ENCODE data around the gene SOX6.

The SOX6 gene

GRCh38 chr11:15985127-15985859, 371.1 kb downstream of the SOX6 start:
- no peak for DNase-seq

DNA sequence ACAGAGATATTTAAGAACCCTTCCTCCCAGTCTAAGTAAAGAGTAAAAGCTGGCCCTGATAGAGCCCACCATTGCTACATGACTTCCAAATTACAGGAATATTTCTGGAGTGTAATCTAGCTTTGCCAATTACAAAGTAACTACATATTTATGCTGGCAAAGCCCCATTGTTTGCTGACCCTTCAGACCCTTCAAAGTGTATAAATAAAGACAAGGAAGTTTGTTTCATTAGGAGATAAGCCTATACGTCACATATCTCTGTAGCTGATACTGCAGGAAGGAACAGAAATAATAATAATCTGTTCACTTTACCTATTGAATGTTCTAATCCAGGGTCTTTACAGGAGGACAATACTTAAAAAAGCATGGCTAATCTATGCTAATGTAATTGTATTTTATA, 375.1 kb downstream of the SOX6 start:
- DNase-seq: no peak

DNA sequence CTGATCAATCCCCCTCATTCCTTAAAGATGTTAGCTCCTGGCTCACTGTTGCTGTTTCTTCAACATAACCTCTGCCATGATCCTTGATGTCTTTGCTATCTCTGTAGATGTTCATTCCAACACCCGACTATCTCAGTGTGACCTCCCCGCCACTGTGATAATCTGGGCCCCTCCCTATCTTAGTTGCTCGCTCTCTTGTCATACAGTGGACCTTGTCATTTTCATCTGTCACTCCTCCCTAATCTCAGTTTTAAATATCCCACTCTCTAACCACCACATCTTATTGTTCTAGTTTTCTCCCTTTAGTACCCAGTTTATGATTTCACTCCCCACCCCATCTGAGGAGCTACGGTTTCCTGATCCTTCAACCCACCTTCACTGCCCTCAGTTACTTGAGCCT, 379.2 kb downstream of the SOX6 start:
- DNase-seq: no peak

GRCh38 chr11:15976433-15977045, 379.8 kb downstream of the SOX6 start:
- DNase-seq: no peak

- DNase-seq: no peak
Measured at GRCh38 chr11:15975742-15976141, 380.6 kb downstream of the SOX6 start.

DNA sequence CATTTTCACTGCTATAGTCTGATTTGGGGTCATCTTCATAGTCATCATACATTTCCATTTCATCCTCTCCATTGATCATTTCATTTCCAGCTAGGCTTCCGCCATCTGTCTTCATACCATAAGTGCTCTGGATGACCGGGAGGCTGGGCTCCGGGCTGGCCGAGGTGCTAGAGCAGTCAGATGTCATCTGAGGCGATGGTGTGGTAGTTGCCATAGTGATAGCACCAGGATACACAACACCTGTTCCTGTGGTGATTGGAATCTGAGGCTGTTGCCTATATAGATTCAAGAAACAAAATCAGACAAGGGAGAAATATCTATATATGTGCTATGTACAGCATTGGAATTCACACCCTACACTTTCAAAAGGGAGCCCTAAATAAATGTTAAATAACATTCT, 383.5 kb downstream of the SOX6 start:
- no peak for DNase-seq

GRCh38 chr11:15971215-15971546, 385.2 kb downstream of the SOX6 start:
- DNase-seq: no peak

- no peak for DNase-seq
Measured at GRCh38 chr11:15970506-15971214, 385.7 kb downstream of the SOX6 start.

GRCh38 chr11:15969701-15970329, 386.5 kb downstream of the SOX6 start:
- DNase-seq: no peak

GRCh38 chr11:15969281-15969680, 387.1 kb downstream of the SOX6 start:
- peak; percentile 71 for DNase-seq

DNA sequence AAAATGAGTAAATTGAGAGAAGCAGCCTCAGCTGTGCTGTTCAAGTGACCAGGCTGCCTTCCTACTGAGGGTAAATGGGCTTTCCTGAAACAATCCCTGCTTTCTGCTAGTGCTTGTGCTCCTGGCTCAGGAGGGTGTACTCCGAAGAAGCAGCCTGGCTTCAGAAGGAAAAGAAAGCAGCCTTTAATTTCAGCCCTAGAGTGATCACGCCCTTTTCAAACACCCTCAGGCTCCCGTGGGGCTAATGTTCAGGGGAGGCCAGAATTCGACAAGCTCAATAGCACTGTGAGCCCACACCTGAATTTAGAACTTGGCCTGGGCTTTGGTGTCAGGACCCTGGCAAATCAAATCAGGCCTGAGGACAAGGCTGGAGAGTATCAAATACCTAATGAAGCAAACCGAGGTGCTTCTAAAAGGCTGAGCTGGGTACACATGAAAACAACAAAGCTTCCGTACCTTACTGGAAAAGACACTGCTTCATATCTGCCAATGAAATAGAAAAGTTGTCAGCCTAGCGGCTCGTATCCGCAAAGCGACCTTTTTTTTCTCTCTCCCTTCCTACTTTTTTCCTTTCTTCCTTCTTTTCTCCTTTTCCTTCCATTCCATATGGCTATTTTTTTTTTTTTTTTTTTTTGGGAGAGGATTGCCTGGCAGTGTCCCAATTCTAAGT, 387.8 kb downstream of the SOX6 start:
- DNase-seq: no peak

DNA sequence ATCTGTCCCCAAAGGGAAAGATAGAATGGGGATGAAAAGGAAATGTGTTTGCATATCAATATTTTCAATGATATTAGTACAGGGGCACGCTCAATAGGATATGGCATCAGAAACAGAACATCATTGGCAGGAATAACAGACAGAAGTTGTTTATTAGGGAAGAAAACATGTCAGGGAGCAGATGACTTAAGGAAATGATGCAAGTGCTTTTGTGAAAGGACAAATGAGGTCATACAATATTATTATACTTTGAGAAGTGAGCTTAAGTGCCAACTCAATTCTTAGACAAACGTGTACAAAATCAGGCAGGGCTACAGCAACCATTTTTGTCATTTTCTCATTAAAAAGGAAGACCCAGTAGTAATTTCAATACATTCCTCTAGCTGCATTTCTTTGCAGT, 388.4 kb downstream of the SOX6 start:
- no peak for DNase-seq

DNA sequence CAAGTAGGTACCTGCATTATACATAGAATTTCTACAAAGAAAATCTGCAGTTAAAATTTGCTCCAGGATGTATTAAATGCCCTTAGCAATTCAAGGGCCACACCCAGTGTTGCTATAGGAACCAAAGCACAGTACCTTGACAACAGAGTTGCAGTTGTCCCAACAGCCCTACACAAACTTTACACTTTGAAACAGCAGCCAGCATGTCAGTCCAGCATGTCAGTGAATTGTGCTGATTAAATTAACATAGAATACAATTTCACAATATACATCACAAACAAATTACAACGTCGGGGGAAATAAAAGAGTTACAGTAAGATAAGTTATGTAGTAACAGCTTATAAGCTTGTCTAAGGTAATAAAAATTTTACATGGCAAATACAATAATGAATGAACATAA, 389.2 kb downstream of the SOX6 start:
- DNase-seq: no peak

DNA sequence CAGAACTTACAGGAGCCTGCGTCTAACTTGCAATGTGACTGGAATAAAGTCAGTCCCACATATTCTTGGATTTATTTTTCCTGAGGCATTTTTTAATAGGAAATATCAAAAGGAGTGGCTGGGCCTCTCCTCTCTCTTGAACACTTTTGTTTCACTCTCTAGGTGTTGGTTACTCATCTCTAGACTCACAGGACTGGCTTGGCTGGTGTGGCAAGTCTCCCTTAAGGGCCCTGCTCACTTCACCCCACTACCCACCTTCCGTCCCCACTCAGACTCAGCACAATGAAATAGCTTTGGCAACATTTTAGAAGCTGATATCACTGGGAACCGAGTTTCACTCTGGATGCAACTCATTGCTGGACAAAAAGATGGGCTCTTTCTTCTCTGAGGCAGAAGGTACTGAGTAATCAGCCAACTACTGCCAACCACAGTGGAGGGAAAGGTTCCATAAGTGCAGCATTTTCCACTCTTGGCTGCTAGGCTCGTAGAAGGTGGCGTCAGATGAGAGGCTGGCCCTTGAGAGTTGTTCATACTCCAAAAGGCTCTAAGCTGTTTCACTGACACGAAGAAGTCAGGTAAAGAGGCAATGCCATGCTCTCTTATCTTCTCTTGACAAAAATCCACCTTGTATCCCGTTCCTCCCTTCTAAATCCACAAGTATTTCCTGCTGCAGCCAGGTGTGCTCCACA, 390.6 kb downstream of the SOX6 start:
- DNase-seq: no peak

GRCh38 chr11:15963266-15963665, 393.1 kb downstream of the SOX6 start:
- DNase-seq: no peak

- DNase-seq: no peak
Measured at GRCh38 chr11:15958910-15959309, 397.4 kb downstream of the SOX6 start.

DNA sequence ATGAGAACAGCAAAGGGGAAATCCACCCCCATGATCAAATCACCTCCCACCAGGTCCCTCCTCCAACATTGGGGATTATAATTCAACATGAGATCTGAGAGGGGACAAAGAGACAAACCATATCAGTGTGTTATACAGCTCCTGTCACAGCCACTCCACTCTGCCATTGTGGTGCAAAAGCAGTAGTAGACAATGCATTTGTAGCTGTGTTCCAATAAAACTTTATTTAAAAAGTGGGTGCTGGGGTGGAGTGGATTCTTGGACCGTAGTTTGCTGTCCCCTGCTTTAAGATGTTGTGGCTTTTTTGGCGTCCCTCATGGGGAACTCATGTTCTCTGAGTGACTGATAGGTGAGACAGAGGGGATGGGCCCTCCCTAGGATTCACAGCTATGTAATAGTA, 399.1 kb downstream of the SOX6 start:
- no peak for DNase-seq

DNA sequence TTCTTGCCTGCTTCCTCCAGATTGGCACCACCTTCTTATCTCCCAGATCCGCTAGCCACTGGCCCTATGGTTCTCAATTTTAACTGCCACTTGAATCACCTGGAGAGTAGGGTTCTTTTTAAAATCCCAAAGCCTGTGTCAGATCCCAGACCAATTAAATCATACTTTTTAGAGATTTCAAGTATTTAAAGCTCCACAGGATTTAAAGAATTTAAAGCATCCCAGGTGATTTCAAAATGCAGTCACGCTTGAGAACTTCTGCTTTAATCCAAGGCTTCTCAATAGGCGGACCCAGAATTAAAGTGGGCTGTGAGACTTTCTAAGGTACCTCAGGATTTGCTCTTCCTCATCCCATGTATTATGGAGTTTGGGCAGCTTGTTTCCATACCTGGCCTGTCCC, 400.0 kb downstream of the SOX6 start:
- no peak for DNase-seq

GRCh38 chr11:15955595-15955994, 400.8 kb downstream of the SOX6 start:
- DNase-seq: no peak

DNA sequence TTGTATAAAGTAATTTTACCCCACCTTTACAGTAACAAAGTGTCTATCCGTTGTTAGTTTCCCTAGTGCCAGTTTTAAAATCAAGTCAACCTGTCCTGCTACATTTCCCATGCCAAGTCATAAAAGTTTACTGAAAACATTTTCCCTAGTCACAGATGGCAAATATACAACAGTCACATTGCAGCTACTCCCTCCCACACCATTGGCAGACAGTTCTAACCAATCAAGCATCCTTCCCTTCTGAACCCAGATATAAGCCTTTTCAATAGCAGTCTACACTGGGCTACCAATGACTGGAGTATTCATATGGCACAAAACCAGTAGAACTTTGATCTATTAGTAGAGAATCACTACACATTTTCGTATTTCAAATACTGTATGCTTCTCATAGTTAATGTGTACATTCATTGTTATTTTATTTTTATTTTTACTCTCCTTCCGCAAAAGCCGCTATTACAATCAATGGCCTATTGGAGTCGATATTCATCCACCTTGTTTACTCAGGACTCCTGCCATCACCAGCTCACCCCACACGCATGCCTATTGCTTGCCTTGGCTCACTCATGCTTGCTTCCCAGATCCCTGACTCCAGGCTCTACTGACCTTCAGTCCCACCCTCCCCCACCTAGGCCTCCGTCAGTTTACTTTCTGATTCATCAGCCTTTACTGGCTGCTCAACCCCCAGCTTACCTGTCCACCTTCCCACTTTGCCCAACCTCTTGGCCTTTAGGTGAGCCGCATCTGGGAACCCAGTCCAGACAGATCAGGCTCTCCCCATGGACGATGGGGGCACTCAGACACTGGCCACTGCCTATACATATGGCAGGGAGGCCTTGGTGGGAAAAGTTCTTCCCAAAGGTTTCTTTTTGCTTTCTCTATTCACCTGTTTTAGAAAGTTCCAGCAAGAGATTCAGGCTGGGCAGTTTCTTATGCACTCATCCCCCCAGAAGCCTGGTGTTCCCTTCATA, 408.4 kb downstream of the SOX6 start:
- no peak for DNase-seq

DNA sequence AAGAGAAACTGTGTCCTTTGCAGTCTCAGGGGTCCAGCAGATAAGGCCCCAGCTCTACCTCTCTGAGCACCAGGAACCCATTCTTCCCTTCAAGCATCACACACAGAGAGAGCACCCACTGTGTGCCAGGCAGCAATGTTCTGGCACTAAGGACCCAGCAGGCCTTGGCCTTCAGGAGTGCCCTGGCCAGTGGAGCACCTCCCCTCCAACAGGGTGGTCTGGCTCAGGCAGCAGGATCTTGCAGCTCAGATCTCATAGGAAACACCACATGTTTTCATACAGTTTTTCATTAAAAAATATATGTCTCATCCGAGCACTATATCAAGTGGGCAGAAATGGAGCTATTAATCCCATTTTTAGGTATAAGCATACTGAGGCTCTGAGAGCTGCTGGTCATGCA, 410.6 kb downstream of the SOX6 start:
- DNase-seq: no peak

DNA sequence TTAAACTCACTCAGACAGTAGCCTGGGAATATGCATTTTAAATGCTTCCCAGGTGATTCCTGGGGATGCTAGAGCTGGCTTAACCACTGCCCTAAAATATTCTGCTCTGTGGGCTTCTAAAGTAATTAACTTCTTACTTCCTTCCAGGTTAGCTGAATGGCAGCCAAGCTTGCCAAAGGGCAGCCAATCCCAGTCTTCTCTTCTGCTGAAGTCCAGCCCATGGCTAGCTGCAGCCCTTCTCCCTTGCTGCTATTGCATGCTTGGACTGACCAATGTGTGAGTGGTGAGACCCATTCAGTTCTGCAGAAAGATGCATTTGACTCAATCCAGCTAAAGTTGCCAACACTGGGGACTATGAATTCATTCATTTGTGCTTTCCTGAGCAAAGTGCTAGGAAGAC, 411.9 kb downstream of the SOX6 start:
- no peak for DNase-seq
